Nephron progenitor cell (in vitro differentiated cells): ENCODE measurements around the gene IFT27.

ENCODE experiments used
- DNase-seq: peaks from one replicate; pipeline ENCODE4 v3.0.0; 2021
- H3K27ac Mint-ChIP-seq: 2 replicates; pipeline ENCODE4 v1.8.0; 2021; ENCODE audit warnings: mild to moderate bottlenecking, moderate library complexity, mixed read lengths
- H3K27me3 Mint-ChIP-seq: 2 replicates; pipeline ENCODE4 v1.8.0; 2021; ENCODE audit warnings: mild to moderate bottlenecking, low read depth, mixed read lengths; ENCODE audit not compliant: poor library complexity
- H3K36me3 Mint-ChIP-seq: 2 replicates; pipeline ENCODE4 v1.8.0; 2021; ENCODE audit warnings: low read depth, mixed read lengths
- H3K4me1 Mint-ChIP-seq: 2 replicates; pipeline ENCODE4 v1.8.0; 2021; ENCODE audit warnings: mixed read lengths
- H3K4me3 Mint-ChIP-seq: 2 replicates; pipeline ENCODE4 v1.8.0; 2021; ENCODE audit warnings: mild to moderate bottlenecking, moderate library complexity, mixed read lengths
- H3K9me3 Mint-ChIP-seq: 2 replicates; pipeline ENCODE4 v1.8.0; 2021; ENCODE audit warnings: mild to moderate bottlenecking, moderate library complexity, mixed read lengths
- TF ChIP-seq, protein P1 (sequence below): fragments of 200-600 bp; sonication (generic); IDR thresholded peaks from 2 replicates; pipeline ENCODE4 v1.5.0; 2021; ENCODE audit warnings: antibody characterized with exemption

The IFT27 gene

DNA sequence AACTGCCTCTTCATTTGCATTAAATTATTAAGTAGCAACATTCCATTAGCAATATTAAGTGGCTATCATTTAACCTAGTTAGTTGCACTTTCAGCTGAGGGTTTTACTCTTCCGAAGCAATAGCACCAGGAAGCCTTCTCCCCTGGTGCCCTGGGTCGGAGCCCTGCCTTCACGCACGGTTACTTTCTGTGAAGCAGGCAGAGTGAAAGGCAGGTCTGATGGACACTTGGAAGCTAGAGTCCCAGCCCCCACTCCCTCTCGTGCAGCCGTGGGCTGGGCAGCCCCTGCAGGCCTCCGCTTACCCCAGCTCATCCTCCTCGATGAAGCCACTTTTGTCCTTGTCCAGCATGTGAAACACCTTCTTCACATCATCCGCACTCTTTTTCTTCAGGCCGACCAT lies 38.9 kb upstream of the IFT27 start:
- H3K4me1 Mint-ChIP-seq = peaks cover 50% of the 10 kb centered on the region
- TF ChIP-seq, protein P1, sequence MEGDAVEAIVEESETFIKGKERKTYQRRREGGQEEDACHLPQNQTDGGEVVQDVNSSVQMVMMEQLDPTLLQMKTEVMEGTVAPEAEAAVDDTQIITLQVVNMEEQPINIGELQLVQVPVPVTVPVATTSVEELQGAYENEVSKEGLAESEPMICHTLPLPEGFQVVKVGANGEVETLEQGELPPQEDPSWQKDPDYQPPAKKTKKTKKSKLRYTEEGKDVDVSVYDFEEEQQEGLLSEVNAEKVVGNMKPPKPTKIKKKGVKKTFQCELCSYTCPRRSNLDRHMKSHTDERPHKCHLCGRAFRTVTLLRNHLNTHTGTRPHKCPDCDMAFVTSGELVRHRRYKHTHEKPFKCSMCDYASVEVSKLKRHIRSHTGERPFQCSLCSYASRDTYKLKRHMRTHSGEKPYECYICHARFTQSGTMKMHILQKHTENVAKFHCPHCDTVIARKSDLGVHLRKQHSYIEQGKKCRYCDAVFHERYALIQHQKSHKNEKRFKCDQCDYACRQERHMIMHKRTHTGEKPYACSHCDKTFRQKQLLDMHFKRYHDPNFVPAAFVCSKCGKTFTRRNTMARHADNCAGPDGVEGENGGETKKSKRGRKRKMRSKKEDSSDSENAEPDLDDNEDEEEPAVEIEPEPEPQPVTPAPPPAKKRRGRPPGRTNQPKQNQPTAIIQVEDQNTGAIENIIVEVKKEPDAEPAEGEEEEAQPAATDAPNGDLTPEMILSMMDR = no peak
- peaks cover 91% of the 10 kb centered on the region for H3K27me3 Mint-ChIP-seq
- no peaks in the 10 kb centered on the region for H3K36me3 Mint-ChIP-seq
- peak overlapping the region; percentile 29 for H3K4me3 Mint-ChIP-seq
- DNase-seq = peak; percentile 38
- H3K9me3 Mint-ChIP-seq = no peaks in the 10 kb centered on the region
- H3K27ac Mint-ChIP-seq = no peak overlapping the region

DNA sequence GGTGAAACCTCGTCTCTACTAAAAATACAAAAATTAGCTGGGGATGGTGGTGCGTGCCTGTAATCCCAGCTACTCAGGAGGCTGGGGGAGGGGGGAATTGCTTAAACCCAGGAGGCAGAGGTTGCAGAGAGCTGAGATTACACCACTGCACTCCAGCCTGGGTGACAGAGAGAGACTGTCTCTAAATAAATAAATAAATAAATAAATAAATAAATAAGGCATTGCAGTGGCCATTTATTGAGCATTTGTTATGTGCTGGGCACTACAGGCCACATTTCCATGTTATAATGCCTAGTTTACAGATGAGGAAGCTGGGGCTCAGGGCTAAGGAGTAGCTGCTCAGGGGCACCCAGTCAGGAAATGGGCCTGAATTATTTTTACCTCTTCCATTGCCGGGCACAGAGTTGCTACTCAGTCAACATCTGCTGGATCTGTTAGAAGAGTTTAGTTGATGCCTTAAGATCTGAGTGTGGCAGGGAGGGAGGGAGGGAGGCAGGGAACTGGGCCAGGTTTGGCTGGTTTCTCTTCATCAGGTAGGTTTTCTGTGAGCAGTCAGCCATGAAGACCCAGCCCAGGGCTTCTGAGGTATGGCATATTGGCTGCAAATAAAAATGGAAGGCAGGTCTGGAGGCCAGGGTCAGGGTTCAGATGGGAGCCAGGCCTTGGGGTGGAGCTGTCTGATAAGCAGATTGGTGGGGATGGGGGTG lies 35.3 kb upstream of the IFT27 start:
- Mint-ChIP-seq H3K27ac (no peak overlapping the region), H3K4me3 (no peak overlapping the region), H3K4me1 (peaks cover 32% of the 10 kb centered on the region), H3K36me3 (no peaks in the 10 kb centered on the region), H3K9me3 (no peaks in the 10 kb centered on the region), H3K27me3 (peaks cover 79% of the 10 kb centered on the region)
- TF ChIP-seq, protein P1 = no peak
- no peak for DNase-seq

DNA sequence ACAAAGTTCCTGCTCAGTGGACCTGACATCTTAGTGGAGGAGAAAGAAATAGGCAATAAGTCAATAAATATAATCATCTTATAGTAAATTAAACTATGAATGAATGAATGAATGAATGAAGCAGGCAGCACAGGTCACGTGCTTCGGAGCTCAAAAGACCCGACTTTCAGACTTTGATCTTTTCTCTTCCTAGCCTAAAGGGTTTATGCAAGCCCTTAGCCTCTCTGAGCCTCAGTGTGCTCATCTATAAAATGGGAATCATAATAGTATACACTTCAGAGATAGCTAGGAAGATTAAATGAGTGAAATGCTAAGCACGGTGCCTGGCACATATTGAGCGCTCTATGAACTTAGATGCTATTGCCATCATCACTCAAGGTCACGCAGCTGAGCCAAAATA lies 33.4 kb upstream of the IFT27 start:
- peaks cover 73% of the 10 kb centered on the region for H3K27me3 Mint-ChIP-seq

DNA sequence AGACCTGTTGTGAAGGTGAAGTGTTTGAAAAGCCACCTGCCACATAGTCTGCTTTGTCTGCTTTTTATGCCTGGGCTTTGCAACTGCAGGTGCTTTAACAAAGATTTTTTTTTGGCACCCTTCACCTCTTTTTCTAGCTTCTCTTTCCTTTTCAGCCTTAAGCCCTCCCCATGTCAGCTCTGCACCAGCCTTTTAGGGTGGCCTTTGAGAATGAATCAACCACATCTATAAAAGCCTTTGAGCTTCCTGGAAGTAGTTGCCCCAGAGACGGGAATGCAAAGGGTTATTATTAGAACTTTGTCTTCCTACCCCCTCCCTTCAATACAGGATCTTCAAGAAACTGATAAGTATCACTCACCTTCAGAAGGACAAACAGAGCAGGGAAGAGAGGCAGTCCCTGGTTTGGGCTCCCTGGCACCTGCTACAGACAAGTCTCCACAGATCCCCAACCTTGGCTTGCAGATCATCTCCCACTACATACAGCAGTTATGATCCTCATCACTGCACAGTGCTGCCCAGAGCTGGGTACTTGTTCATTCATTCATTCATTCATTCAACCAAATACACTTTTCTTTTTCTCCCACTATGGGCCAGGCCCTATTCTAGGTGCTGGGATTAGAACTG lies 32.9 kb upstream of the IFT27 start:
- Mint-ChIP-seq H3K4me3 (no peak overlapping the region), H3K27ac (no peak overlapping the region), H3K36me3 (no peaks in the 10 kb centered on the region), H3K9me3 (no peaks in the 10 kb centered on the region), H3K4me1 (peaks cover 10% of the 10 kb centered on the region), H3K27me3 (peaks cover 73% of the 10 kb centered on the region)
- no peak for DNase-seq
- TF ChIP-seq, protein P1 = no peak

More for the DNA sequence above, 33.4 kb upstream of the IFT27 start:
- Mint-ChIP-seq H3K9me3 (no peaks in the 10 kb centered on the region), H3K4me1 (peaks cover 15% of the 10 kb centered on the region), H3K4me3 (no peak overlapping the region), H3K27ac (no peak overlapping the region), H3K36me3 (no peaks in the 10 kb centered on the region)
- DNase-seq = no peak
- TF ChIP-seq, protein P1 = no peak

DNA sequence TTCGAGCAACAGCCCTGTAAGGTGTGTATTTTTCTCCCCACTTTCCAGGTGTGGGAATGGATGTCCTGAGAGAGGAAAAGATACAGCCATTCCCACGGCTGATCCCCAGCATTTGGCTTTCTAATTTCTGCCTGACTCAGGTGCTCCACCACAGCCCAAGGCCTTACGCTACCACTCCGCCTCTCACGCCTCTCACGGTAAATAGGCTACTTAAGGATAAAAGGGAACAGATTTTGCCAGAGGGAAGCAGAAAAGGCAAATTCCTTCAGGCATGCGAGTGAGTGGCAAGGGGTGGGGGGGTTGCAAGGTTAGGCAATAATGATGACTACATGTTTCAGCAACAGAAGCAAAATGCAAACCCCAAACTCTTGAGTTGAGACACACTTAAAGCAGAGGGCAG lies 31.7 kb upstream of the IFT27 start:
- no peaks in the 10 kb centered on the region for H3K9me3 Mint-ChIP-seq
- DNase-seq = no peak
- H3K4me3 Mint-ChIP-seq = no peak overlapping the region
- peaks cover 7% of the 10 kb centered on the region for H3K4me1 Mint-ChIP-seq
- H3K36me3 Mint-ChIP-seq = no peaks in the 10 kb centered on the region
- no peak overlapping the region for H3K27ac Mint-ChIP-seq
- TF ChIP-seq, protein P1 = no peak
- H3K27me3 Mint-ChIP-seq = peaks cover 69% of the 10 kb centered on the region

DNA sequence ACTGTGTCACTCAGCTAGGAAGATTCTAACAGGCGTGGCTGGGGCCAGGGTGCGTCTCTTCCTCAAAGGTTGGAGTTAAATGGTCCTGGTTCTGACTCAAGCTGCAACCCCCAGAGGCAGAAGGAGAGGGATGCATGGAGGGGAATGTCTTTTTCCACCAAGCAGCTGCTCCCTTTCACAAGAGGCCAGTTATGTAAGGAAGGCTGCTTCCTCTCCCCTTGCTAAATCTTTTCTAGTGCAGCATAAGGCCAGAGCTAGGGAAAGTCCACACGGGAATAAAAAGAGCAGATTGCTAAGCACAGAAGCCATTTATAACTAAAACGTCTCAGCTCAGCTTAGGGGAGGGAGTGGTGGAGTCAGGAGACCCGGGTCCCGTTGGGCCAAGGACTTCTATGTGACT lies 30.9 kb upstream of the IFT27 start:
- H3K27me3 Mint-ChIP-seq = peaks cover 68% of the 10 kb centered on the region
- H3K4me1 Mint-ChIP-seq = peaks cover 7% of the 10 kb centered on the region
- no peak overlapping the region for H3K4me3 Mint-ChIP-seq
- H3K9me3 Mint-ChIP-seq = no peaks in the 10 kb centered on the region
- H3K36me3 Mint-ChIP-seq = no peaks in the 10 kb centered on the region
- TF ChIP-seq, protein P1 = no peak
- no peak overlapping the region for H3K27ac Mint-ChIP-seq
- no peak for DNase-seq
